Skeletal muscle satellite cell (primary cell): ENCODE data around the gene PYCR2.
"Not testable (repeated sequence)": the region's sequence is repeated elsewhere in the genome, so short reads cannot be mapped to it uniquely, and the experiment has no call there.

Experiments
- H3K27me3 ChIP-seq: 2 replicates; pipeline ENCODE4 v1.7.0; 2013; ENCODE audit warnings: low read length; ENCODE audit not compliant: control insufficient read depth, insufficient read depth
- H3K36me3 ChIP-seq: 2 replicates; pipeline ENCODE4 v1.7.0; 2013; ENCODE audit warnings: mild to moderate bottlenecking, control low read depth, low read length; ENCODE audit not compliant: insufficient read depth
- H3K4me1 ChIP-seq: 2 replicates; pipeline ENCODE4 v1.7.0; 2013; ENCODE audit warnings: low read length; ENCODE audit not compliant: control insufficient read depth, insufficient read depth
- H3K4me2 ChIP-seq: 2 replicates; pipeline ENCODE4 v1.7.0; 2013; ENCODE audit warnings: mild to moderate bottlenecking, low read length
- H3K4me3 ChIP-seq: 2 replicates; pipeline ENCODE4 v1.7.0; 2013; ENCODE audit warnings: low read length
- H3K9ac ChIP-seq: 2 replicates; pipeline ENCODE4 v1.7.0; 2013; ENCODE audit warnings: mild to moderate bottlenecking, low read depth, low read length, moderate library complexity
- H3K9me3 ChIP-seq: replicated peaks from 2 replicates; pipeline ENCODE4 v1.7.0; 2013; ENCODE audit warnings: mild to moderate bottlenecking, control low read depth, low read length

The PYCR2 gene

DNA sequence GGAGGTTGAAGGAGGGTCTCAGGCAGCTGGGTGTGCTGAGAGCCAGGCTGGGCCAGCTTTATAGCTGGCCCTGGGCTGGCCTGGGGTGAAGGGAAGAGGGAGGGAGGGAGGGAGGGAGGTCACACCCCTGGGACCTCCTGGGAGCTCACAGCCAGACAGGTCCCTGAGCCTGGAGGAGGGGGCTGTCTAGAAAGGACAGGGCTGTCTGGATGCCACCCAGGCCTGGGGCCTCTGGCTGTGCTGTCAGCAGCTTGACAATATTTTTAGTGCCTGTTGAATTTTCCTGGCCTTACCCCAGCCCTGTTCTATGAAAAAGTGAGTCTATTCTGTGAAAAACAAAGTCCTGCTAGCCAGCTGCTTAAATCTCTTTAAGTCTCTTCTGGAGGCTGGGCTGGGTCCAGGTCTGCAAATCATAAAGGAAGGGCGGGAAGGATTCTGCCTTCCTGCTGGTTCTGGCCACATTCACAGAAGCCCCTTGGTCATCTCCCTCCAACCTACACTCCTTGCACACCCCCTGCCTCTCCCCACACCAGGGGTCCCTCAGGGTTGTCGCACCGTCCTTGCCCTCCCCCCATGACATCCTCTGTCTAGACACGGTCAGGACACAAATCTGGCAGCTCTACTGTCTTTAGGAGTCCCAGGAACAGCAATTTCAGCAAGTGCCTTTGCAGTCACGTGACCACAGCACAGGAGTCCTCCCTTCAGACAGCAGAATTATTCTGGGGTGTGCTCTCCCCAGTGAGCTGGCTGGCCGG, 17.3 kb upstream of the PYCR2 start, which contains the start of gene LEFTY2:
Gene LEFTY2 (minus strand): TSS at position 34 of the 755 bp plus-strand sequence. CDS start 80 bp downstream, outside the sequence.
- no peaks in the 10 kb centered on the region for H3K9me3 ChIP-seq
- H3K4me3 ChIP-seq, result no peak within 1 kb of the TSS
- H3K27me3 ChIP-seq, result peaks cover 12% of the 10 kb centered on the region
- no peaks in the 10 kb centered on the region for H3K36me3 ChIP-seq
- H3K4me2 ChIP-seq, result peak within 1 kb of the TSS; percentile 33
- no peak within 1 kb of the TSS for H3K9ac ChIP-seq
- H3K4me1 ChIP-seq, result peaks cover 7% of the 10 kb centered on the region

DNA sequence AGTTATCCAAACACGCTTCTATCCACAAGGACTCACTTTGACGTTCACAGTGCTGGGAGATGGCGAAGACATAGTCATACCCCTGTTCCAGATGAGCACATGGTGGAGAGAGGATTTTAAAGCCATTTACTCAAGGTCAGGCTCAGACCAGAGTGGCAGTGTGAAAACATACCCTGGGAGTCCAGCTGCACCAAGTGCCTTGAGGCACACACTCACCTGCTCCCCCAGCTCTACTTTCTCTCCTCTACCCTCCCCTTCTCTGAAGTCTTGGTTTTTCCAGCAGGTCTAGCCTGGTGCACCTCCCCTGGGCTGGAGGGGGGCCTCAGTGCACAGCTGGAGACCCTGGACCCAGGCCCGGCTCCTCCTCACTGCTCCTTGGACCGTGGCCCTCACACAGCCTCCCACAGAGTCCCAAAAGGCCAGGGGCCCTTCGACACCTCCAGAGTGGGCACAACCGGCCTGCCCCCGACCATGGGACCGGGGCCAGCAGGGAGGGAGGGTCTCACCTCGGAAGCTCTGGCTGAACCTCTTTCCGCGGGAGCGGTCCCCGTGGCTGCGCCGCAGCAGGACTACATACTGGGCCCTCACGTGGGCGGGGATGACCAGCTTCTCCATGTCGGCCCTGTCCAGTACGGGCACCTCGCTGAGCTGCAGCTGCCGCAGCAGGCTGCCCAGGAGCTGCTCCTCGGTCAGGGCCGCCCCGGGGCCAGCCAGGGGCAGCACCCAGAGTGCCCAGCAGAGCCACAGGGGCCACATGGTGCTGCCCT, 16.5 kb upstream of the PYCR2 start:
- no peak overlapping the region for H3K4me3 ChIP-seq
- no peaks in the 10 kb centered on the region for H3K9me3 ChIP-seq
- H3K36me3 ChIP-seq, result no peaks in the 10 kb centered on the region
- peaks cover 7% of the 10 kb centered on the region for H3K4me1 ChIP-seq
- peaks cover 4% of the 10 kb centered on the region for H3K27me3 ChIP-seq
- no peak overlapping the region for H3K9ac ChIP-seq
- peak overlapping the region; percentile 33 for H3K4me2 ChIP-seq

DNA sequence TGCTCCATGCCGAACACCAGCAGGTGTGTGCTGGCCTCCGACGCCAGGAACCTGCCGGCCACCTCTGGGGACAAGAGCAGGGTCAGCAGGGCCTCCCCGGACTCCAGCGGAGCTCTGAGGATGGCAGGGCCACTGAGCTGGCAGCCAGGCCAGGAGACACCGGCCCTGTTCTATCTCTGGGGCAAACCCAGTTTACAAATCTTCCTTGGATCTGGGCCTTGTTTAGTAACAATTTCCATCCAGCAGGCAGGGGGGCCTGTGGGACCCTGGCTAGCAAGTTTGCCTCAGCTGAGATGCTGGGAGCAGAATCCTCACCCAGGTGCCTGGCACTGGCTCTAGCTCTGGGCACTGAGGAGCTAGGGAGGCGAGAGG, 15.9 kb upstream of the PYCR2 start:
- H3K4me2 ChIP-seq, H3K36me3 ChIP-seq, H3K4me3 ChIP-seq, H3K9me3 ChIP-seq, H3K27me3 ChIP-seq, H3K9ac ChIP-seq, H3K4me1 ChIP-seq: not testable (repeated sequence)

DNA sequence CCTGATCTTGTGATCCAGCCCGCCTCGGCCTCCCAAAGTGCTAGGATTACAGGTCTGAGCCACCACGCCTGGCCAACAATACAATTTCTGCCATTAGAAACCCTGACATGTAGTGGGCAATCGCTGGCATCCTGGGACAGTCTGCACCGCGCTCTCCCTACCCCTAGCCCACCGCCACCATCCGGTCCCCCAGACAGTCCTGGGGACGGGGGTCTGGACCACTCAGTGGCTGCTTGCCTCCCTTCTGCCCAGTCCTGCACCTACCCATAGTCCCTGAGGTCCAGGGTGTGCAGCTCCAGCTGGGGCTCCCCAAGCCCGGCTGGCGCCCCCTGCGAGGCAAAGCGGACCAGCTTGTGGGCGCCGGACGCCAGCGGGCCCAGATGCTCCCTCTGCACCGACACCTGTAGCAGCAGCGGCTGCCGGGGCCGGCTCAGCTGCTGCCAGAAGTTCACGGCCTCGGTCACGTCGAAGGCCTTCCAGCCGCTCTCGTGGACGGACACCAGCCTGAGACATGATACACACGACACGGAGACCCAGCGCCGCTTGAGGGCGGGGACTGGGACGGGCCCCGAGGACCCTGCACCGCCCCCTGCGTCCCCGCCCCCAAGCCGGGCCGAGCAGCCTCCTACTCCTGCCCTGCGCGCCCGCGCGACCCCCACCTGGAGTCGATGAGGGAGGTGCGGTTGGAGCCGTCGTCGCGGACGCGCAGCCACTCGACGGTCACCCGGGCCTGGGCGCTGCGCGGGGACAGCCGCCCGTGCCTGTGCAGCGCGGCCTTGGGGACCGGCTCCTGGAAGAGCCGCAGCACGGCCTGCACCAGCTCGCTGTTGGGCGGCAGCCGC, 15.3 kb upstream of the PYCR2 start:
- H3K9ac ChIP-seq, H3K36me3 ChIP-seq, H3K4me3 ChIP-seq, H3K4me1 ChIP-seq, H3K4me2 ChIP-seq, H3K9me3 ChIP-seq, H3K27me3 ChIP-seq: not testable (repeated sequence)

DNA sequence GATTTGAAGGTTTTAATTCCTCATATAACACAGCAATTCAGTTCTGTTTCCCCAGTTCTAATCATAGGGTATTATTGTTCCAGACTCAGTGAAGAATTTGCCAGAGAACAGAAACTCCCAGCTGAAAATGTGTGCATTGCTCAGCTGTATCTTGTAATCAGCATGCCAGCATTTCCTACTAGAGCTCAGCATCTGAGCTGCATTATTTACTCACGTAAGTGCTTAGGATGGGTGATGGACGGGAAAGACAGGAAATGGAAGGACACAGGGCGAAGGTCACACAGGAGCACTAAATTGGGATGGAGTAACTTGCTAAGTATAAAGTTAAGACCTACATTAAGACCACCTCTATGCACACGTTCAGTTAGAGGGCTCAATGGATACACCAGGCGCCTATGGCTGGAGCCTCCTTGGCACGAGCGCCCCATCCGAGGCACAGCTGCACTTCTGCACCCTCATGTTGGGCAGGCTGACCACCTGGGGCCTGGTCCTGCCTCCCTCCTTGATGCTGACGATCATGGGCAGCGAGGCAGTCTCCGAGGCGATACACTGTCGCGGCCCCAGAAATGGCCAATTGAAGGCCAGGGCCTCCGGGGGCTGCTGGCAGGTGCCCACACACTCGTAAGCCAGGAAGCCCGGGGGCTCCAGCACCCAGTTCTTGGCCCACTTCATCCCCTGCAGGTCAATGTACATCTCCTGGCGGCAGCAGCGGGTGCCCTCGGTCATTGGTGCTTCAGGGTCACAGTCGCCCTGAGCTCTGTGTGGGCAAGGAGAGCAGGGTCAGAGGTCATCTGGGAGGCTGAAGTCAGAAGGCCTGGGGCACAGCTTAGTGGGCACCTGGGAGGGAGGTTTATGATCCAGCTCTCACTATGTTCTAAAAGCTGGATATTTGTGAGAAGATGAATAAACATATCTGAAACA, 13.3 kb upstream of the PYCR2 start:
- Histone ChIP-seq H3K4me2 (no peak overlapping the region), H3K9me3 (no peaks in the 10 kb centered on the region), H3K36me3 (no peaks in the 10 kb centered on the region), H3K9ac (no peak overlapping the region), H3K4me1 (peaks cover 11% of the 10 kb centered on the region), H3K4me3 (no peak overlapping the region), H3K27me3 (no peaks in the 10 kb centered on the region)

DNA sequence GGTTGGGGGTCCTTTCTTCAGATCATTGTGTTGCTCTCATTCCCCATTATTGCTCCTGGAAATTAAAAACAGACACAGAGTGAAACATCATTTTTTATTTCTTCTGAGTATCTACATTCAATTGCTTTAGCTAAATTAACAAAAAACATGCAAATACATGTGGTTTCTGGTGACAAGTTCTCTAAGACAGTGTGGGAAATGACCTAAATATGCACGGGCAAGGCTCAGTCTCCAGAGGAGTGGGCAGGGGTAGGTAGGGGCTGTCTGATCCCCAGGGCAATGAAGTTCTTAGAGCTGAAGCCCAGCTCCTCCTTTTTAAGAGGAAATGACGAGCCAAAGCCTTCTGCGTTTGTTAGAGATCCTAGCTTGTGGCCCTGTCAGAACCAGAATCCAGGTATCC, 12.5 kb upstream of the PYCR2 start:
- H3K4me1 ChIP-seq, result peaks cover 11% of the 10 kb centered on the region
- no peak overlapping the region for H3K4me3 ChIP-seq
- no peak overlapping the region for H3K4me2 ChIP-seq
- no peak overlapping the region for H3K9ac ChIP-seq
- H3K36me3 ChIP-seq, result no peaks in the 10 kb centered on the region
- no peaks in the 10 kb centered on the region for H3K27me3 ChIP-seq
- no peaks in the 10 kb centered on the region for H3K9me3 ChIP-seq

DNA sequence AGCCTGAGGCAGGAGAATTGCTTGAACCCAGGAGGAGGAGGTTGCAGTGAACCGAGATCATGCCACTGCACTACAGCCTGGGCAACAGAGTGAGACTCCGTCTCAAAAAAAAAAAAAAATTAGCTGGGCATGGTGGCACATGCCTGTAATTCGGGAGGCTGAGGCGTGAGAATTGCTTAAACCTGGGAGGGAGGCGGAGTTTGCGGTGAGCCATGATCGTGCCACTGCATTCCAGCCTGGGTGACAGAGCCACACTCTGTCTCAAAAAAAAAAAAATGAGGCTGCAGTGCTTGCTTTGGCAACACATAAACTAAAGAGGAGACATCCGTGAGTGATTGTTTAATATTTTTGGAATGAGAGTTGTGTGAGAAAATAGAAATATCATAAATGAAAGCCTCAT, 12.0 kb upstream of the PYCR2 start:
- not testable (repeated sequence) for H3K36me3 ChIP-seq, H3K9ac ChIP-seq, H3K4me2 ChIP-seq, H3K27me3 ChIP-seq, H3K9me3 ChIP-seq, H3K4me3 ChIP-seq
- peaks cover 10% of the 10 kb centered on the region for H3K4me1 ChIP-seq

DNA sequence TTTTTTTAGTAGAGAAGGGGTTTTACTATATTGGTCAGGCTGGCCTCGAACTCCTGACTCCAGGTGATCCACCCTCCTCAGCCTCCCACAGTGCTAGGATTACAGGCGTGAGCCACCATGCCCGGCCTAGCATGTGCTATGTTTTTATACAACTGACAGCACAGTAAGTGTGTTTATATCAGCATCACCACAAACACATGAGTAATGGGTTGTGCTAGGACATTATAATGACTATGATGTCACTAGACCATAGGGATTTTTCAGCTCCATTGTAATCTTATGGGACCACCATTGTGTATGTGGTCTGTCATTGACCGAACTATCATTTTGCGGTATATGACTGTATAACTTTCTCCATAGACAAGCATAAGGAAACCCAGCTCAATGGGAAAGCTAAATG, 10.7 kb upstream of the PYCR2 start:
- Histone ChIP-seq H3K4me3 (no peak overlapping the region), H3K4me1 (peaks cover 3% of the 10 kb centered on the region), H3K9me3 (no peaks in the 10 kb centered on the region), H3K27me3 (no peaks in the 10 kb centered on the region), H3K9ac (no peak overlapping the region), H3K4me2 (no peak overlapping the region), H3K36me3 (no peaks in the 10 kb centered on the region)

DNA sequence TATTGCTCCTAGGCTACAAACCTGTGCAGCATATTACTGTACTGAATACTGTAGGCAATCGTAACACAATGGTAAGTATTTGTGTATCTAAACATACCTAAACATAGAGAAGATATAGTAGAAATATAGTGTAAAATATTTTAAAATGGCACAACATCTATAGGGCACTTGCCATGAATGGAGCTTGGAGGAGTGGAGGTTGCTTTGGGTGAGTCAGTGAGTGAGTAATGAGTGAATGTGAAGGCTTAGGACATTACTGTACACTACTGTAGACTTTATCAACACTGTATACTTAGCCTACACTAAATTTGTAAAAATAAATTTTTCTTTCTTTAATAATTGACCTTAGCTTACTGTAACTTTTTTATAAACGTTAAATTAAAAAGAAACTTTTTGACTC, 9.0 kb upstream of the PYCR2 start:
- H3K27me3 ChIP-seq, result no peaks in the 10 kb centered on the region
- H3K4me3 ChIP-seq, result no peak overlapping the region

DNA sequence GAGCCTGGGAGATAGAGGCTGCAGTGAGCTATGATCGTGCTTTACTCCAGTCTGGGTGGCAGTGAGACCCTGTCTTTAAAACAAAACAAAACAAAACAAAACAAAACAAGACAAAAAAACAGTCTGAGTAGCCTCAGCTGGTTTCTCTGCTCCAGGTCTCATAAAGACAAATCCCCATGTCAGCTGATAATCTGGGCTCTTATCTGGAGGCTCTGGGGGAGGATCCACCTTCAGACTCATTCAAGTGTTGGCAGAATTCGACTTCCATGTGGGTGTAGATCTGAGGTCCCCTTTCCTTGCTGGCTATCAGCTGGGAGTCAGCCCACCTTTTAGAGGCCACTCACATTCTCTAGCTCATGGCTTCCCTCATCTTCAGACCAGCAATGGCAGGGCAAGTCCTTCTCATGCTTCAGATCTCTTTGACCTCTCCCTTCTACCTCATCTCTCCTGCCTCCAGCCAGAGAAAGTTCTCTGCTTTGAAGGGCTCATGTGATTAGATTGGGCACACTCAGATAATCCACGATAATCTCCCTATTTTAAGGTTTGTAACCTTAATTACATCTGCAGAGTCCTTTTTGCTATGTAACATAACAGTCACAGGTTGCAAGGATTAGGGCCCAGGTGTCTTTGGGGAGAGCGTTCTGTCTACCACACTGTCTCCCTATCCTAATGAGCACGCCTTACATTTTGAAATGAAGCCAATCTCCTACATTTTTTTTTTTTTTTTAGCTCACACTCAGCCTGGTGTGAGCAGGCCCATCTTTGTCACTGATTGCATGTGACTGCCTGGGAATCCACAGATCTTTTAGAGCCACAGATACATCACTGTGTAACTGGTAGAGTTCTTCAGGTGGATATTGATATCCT, 7.5 kb upstream of the PYCR2 start:
- Histone ChIP-seq H3K27me3 (no peaks in the 10 kb centered on the region), H3K4me1 (peaks cover 8% of the 10 kb centered on the region), H3K9me3 (no peaks in the 10 kb centered on the region), H3K9ac (no peak overlapping the region), H3K4me3 (no peak overlapping the region), H3K36me3 (no peaks in the 10 kb centered on the region), H3K4me2 (no peak overlapping the region)

More for the DNA sequence above, 9.0 kb upstream of the PYCR2 start:
- Histone ChIP-seq H3K4me1 (peaks cover 3% of the 10 kb centered on the region), H3K36me3 (no peaks in the 10 kb centered on the region), H3K4me2 (no peak overlapping the region), H3K9ac (no peak overlapping the region), H3K9me3 (no peaks in the 10 kb centered on the region)
